ENCODE measurements around the gene TSFM.

Gene TSFM

DNA sequence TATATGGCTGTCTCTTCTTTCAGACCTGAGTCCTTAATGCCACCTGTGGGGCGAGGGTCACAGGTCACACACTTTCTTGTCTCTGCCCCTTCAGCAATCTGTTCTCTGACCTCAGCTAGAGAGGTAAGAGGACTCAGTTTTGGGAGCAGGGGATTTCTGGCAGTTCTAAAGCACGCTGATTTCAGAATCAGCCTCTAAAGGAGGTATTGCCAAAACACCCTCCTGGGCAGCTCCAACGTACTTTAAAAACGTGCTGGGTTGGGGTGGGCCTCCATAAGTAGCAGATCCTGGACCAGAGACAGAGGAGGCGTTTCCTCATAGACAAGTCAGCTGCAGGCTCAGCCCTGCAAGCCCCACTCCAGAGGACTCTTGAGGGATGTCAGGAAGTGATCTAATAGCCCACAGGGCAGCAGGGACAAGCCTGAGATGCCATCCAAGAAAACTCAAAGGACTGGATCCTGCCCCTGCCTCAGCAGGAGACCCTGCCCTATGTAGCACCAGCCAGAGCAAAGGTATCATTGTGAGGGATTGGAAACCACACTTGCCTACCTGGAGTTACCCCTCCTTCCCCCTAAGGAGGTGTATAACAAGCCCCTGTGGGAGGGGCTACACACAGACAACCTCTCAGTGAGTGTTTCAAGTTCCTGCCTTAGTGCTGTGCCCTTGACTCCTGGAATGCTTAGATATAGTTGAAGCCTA, 55.4 kb downstream of the TSFM start:
- no peak for DNase-seq (ENCODE audit: low read depth)
- TF ChIP-seq, protein P1, sequence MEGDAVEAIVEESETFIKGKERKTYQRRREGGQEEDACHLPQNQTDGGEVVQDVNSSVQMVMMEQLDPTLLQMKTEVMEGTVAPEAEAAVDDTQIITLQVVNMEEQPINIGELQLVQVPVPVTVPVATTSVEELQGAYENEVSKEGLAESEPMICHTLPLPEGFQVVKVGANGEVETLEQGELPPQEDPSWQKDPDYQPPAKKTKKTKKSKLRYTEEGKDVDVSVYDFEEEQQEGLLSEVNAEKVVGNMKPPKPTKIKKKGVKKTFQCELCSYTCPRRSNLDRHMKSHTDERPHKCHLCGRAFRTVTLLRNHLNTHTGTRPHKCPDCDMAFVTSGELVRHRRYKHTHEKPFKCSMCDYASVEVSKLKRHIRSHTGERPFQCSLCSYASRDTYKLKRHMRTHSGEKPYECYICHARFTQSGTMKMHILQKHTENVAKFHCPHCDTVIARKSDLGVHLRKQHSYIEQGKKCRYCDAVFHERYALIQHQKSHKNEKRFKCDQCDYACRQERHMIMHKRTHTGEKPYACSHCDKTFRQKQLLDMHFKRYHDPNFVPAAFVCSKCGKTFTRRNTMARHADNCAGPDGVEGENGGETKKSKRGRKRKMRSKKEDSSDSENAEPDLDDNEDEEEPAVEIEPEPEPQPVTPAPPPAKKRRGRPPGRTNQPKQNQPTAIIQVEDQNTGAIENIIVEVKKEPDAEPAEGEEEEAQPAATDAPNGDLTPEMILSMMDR (IDR thresholded peaks at IDR 0.05; ENCODE audit: low read depth, low read length, missing control alignments), result no peak
- H3K4me3 ChIP-seq (ENCODE audit: low read depth, low read length), result no peak overlapping the region

GRCh38 chr12:57838594-57839302, 56.2 kb downstream of the TSFM start:
- TF ChIP-seq, protein P1 (IDR thresholded peaks at IDR 0.05; ENCODE audit: low read depth, low read length, missing control alignments), result no peak
- DNase-seq (ENCODE audit: low read depth), result no peak
- peak overlapping the region; percentile 10; the same call in 1 of the 2 replicates for H3K4me3 ChIP-seq (ENCODE audit: low read depth, low read length)

DNA sequence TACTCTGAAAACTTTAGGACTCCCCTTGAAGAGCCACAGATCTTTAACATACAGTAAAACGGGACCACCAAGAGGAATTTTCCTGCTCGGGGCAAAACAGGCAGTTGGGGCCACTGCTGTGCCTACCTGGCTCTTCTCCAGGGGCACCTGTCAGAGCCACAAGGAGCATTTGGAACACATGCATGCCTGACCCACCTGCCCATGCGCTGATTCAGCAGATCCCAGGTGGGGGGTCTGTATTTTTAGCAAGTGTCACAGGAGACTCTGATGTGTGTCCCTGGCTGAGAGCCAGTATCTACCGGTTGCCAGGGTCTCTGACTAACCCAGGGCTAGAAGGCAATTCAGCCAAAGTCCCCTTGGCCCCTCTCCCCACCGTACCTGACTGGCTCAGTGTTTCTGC, 57.4 kb downstream of the TSFM start:
- H3K4me3 ChIP-seq (ENCODE audit: low read depth, low read length), result no peak overlapping the region
- DNase-seq (ENCODE audit: low read depth), result no peak
- TF ChIP-seq, protein P1 (IDR thresholded peaks at IDR 0.05; ENCODE audit: low read depth, low read length, missing control alignments), result no peak

DNA sequence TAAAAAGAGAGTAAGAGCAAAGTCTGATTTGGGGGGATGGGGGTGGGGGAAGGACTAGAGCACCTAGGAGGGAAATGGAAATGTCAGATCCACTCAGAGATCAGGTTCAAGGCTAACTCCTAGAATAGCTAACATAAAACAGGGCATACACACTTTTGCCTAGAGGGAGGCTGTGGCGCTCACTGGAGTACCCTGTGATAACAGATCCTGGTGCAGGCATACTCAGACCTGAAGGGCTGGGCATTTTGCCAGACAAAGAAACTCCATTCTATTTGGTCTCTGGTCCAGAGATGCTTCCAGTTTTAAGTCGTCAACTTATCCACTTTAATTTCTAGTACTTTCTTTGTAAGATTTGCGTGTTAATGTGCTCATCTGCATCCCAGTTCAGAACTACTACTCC, 58.1 kb downstream of the TSFM start:
- no peak for DNase-seq (ENCODE audit: low read depth)
- no peak overlapping the region for H3K4me3 ChIP-seq (ENCODE audit: low read depth, low read length)
- TF ChIP-seq, protein P1 (IDR thresholded peaks at IDR 0.05; ENCODE audit: low read depth, low read length, missing control alignments), result no peak

GRCh38 chr12:57841445-57841844, 58.9 kb downstream of the TSFM start:
- no peak for DNase-seq (ENCODE audit: low read depth)
- TF ChIP-seq, protein P1 (IDR thresholded peaks at IDR 0.05; ENCODE audit: low read depth, low read length, missing control alignments), result no peak
- no peak overlapping the region for H3K4me3 ChIP-seq (ENCODE audit: low read depth, low read length)

- TF ChIP-seq, protein P1 (IDR thresholded peaks at IDR 0.05; ENCODE audit: low read depth, low read length, missing control alignments), result no peak
- H3K4me3 ChIP-seq (ENCODE audit: low read depth, low read length), result peak overlapping the region; percentile 80
- no peak for DNase-seq (ENCODE audit: low read depth)
Measured at GRCh38 chr12:57842342-57843294, 60.0 kb downstream of the TSFM start.
